Erythroblast (primary cell): ENCODE results near the gene SYNJ2.

Experiments
- DNase-seq, 2 experiments: peaks; one replicate each; lab custom pipeline; 2025; lab: John Stamatoyannopoulos, UW
- GATA1 ChIP-seq: IDR thresholded peaks from 2 replicates; pipeline ENCODE4 v1.6.1; 2011; ENCODE audit warnings: low read depth, mild to moderate bottlenecking, control low read depth, low read length, moderate library complexity
- POLR2A ChIP-seq: IDR thresholded peaks from 2 replicates; pipeline ENCODE4 v1.6.1; 2011; ENCODE audit warnings: mild to moderate bottlenecking, low read length

SYNJ2 gene

DNA sequence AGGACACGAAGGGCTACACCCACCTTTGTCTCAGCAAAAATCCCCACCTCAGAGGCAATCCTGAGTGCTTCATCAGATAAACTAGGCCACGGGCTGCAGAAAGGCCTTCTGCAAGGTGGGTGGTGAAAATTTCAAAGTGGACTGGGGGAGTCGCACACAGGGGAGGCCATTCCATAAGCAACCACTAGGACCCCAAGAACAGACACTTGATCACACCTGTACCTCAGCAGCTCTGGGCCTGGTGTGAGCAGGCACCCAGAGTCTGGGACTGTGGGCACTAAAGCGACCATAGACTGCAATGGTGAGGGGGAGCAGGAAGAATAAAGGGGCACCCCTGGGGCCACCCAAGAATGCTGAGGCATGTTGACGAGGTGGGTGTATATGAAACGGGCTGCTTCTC is 133.8 kb downstream of the SYNJ2 start:
- no peak for DNase-seq
- TF ChIP-seq GATA1 = no peak

- TF ChIP-seq GATA1 (no peak), POLR2A (no peak)
- no peak for DNase-seq
Measured at GRCh38 chr6:158118886-158119285, 137.2 kb downstream of the SYNJ2 start.

GRCh38 chr6:158121335-158121734 is 139.7 kb downstream of the SYNJ2 start:
- TF ChIP-seq GATA1 (no peak), POLR2A (no peak)
- DNase-seq = no peak

DNA sequence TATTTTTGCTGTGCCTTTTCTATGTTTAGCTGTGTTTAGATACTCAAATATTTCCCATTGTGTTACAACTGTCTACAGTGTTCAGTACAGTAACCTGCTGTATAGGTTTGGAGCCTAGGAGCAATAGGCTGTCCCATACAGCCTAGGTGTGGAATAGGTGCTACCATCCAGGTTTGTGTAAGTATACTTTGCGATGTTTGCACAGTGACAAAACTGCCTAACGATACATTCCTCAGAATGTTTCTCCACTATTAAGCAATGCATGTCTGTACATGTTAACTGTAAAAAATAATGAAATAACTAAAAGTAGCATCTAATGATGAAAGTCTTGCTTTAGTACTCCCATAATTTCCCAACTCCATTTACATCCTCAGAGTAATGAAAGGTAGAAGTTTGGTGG is 140.4 kb downstream of the SYNJ2 start:
- TF ChIP-seq GATA1 (no peak), POLR2A (no peak)
- no peak for DNase-seq

- DNase-seq = no peak
- no peak for TF ChIP-seq GATA1
- no peak for TF ChIP-seq POLR2A
Measured at GRCh38 chr6:158124288-158124687, 142.6 kb downstream of the SYNJ2 start.

DNA sequence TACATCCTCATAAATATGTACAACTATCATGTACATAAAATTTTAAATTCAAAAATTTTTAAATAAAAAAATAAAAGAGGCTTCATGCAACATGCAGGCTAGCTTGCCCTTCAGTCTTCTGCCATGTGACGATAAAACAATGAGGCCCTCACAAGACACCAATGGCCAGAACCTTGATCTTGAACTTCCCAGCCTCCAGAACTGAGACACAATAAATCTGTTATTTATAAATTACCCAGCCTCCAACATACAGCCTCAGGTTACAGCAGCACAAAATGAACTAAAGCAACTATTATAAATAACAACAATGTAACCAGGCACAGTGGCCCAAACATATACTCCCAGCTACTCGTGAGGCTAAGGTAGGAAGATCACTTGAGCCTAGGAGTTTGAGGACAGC is 143.6 kb downstream of the SYNJ2 start:
- TF ChIP-seq POLR2A (no peak), GATA1 (no peak)
- no peak for DNase-seq

GRCh38 chr6:158131926-158132325 is 150.3 kb downstream of the SYNJ2 start:
- peak; percentile 32 to 47 for DNase-seq
- TF ChIP-seq POLR2A (no peak), GATA1 (no peak)

- no peak for DNase-seq
- no peak for TF ChIP-seq GATA1
- no peak for TF ChIP-seq POLR2A
Measured at GRCh38 chr6:158142789-158143188, 161.1 kb downstream of the SYNJ2 start.

DNA sequence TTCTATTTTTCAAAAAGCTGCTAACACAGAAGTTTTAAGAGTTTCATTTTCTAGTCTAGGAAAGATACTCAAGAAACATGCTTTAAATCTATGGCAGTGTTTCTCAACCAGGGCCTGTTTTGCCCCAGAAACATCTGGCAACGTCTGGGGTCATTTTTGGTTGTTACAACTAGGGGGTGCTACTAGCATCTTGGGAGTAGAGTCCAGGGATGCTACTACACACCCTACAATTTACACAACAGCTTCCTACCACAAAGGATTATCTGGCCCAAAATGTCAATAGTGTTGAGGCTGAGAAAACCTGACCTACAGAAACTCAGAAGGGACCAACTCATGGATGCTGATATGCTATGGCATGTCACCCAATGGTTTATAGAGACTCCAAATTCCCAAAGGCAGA is 162.0 kb downstream of the SYNJ2 start:
- no peak for TF ChIP-seq GATA1
- TF ChIP-seq POLR2A = no peak
- peak; percentile 4 to 27 for DNase-seq
